H9 (cell line): Measurements from ENCODE around the gene TIAM2. TPM values are rescaled to one million over a fixed set of nuclear protein-coding genes. Genes with fewer than 3 reads are reported as not detected.

Experiments
- DNase-seq: peaks from one replicate; pipeline ENCODE4 v3.0.0-alpha.2; 2017
- H2AFZ ChIP-seq: one replicate; pipeline ENCODE4 v1.6.1; 2013; ENCODE audit warnings: mild to moderate bottlenecking, low read length, control low read depth, moderate library complexity
- H2AK5ac ChIP-seq: 2 replicates; pipeline ENCODE4 v1.6.1; 2013; ENCODE audit warnings: low read length, control low read depth, mixed read lengths; ENCODE audit not compliant: insufficient read length
- H2BK120ac ChIP-seq: one replicate; pipeline ENCODE4 v1.6.1; 2013; ENCODE audit warnings: low read depth, mild to moderate bottlenecking, low read length, control low read depth, inconsistent platforms; ENCODE audit not compliant: poor library complexity, severe bottlenecking
- H2BK12ac ChIP-seq: 2 replicates; pipeline ENCODE4 v1.6.1; 2013; ENCODE audit warnings: low read length, control low read depth, mixed read lengths, low read depth; ENCODE audit not compliant: insufficient read length
- H2BK15ac ChIP-seq: 2 replicates; pipeline ENCODE4 v1.6.1; 2013; ENCODE audit warnings: low read depth, low read length, control low read depth
- H2BK20ac ChIP-seq: one replicate; pipeline ENCODE4 v1.6.1; 2013; ENCODE audit warnings: low read depth, mild to moderate bottlenecking, low read length, control low read depth, inconsistent platforms; ENCODE audit not compliant: poor library complexity, severe bottlenecking
- H2BK5ac ChIP-seq: 2 replicates; pipeline ENCODE4 v1.6.1; 2013; ENCODE audit warnings: low read length, control low read depth, mixed read lengths; ENCODE audit not compliant: insufficient read length
- H3K14ac ChIP-seq: 2 replicates; pipeline ENCODE4 v1.6.1; 2013; ENCODE audit warnings: low read length, control low read depth; ENCODE audit not compliant: insufficient read depth
- H3K18ac ChIP-seq: 2 replicates; pipeline ENCODE4 v1.6.1; 2013; ENCODE audit warnings: low read depth, mild to moderate bottlenecking, mixed read lengths, low read length, control low read depth; ENCODE audit not compliant: insufficient read length
- H3K23ac ChIP-seq: 2 replicates; pipeline ENCODE4 v1.6.1; 2013; ENCODE audit warnings: low read length, control low read depth, mixed read lengths, low read depth; ENCODE audit not compliant: insufficient read length
- H3K23me2 ChIP-seq: 2 replicates; pipeline ENCODE4 v1.6.1; 2013; ENCODE audit warnings: low read depth, mild to moderate bottlenecking, mixed read lengths, low read length, control low read depth; ENCODE audit not compliant: insufficient read length, poor library complexity, severe bottlenecking
- H3K27ac ChIP-seq: 2 replicates; pipeline ENCODE4 v1.5.1; 2013; ENCODE audit warnings: low read length, control low read depth, mixed read lengths, low read depth; ENCODE audit not compliant: insufficient read length
- H3K27me3 ChIP-seq: 2 replicates; pipeline ENCODE4 v1.6.1; 2013; ENCODE audit warnings: low read length, control low read depth, inconsistent platforms; ENCODE audit not compliant: insufficient read depth
- H3K4ac ChIP-seq: 2 replicates; pipeline ENCODE4 v1.6.1; 2013; ENCODE audit warnings: low read depth, mild to moderate bottlenecking, control low read depth, inconsistent platforms, low read length, moderate library complexity
- H3K4me1 ChIP-seq: 2 replicates; pipeline ENCODE4 v1.6.1; 2013; ENCODE audit warnings: low read length, control low read depth, inconsistent platforms; ENCODE audit not compliant: insufficient read depth
- H3K4me2 ChIP-seq: 2 replicates; pipeline ENCODE4 v1.6.1; 2013; ENCODE audit warnings: low read length, control low read depth, mixed read lengths; ENCODE audit not compliant: insufficient read length, insufficient read depth
- H3K56ac ChIP-seq: 2 replicates; pipeline ENCODE4 v1.6.1; 2013; ENCODE audit warnings: low read depth, mild to moderate bottlenecking, mixed read lengths, low read length, control low read depth; ENCODE audit not compliant: insufficient read length
- H3K79me1 ChIP-seq: 2 replicates; pipeline ENCODE4 v1.6.1; 2013; ENCODE audit warnings: low read depth, mild to moderate bottlenecking, moderate library complexity, low read length, control low read depth, inconsistent platforms; ENCODE audit not compliant: insufficient read depth, poor library complexity, severe bottlenecking
- H3K79me2 ChIP-seq: 2 replicates; pipeline ENCODE4 v1.6.1; 2013; ENCODE audit warnings: low read length, control low read depth, inconsistent platforms; ENCODE audit not compliant: insufficient read depth
- H3K9ac ChIP-seq: 2 replicates; pipeline ENCODE4 v1.6.1; 2013; ENCODE audit warnings: low read length, control low read depth, mixed read lengths; ENCODE audit not compliant: insufficient read length; ENCODE audit errors: extremely low read depth
- H3K9me3 ChIP-seq: one replicate; pipeline ENCODE4 v1.6.1; 2013; ENCODE audit warnings: low read depth, low read length, inconsistent platforms; ENCODE audit not compliant: control insufficient read depth
- H3T11ph ChIP-seq: one replicate; pipeline ENCODE4 v1.6.1; 2013; ENCODE audit warnings: mild to moderate bottlenecking, low read length, control low read depth, inconsistent platforms
- H4K20me1 ChIP-seq: one replicate; pipeline ENCODE4 v1.6.1; 2013; ENCODE audit not compliant: control insufficient read depth, insufficient read length, insufficient read depth
- H4K5ac ChIP-seq: 2 replicates; pipeline ENCODE4 v1.6.1; 2013; ENCODE audit warnings: low read depth, mild to moderate bottlenecking, mixed read lengths, low read length, control low read depth; ENCODE audit not compliant: insufficient read length
- H4K8ac ChIP-seq: replicated peaks from 2 replicates; pipeline ENCODE4 v1.6.1; 2013; ENCODE audit warnings: low read length, control low read depth, mixed read lengths, low read depth; ENCODE audit not compliant: insufficient read length
- H4K91ac ChIP-seq: 2 replicates; pipeline ENCODE4 v1.6.1; 2013; ENCODE audit warnings: low read depth, mild to moderate bottlenecking, moderate library complexity, mixed read lengths, low read length, control low read depth; ENCODE audit not compliant: insufficient read length
- H3K27ac Mint-ChIP-seq, 3 experiments: 2 replicates in 2 of 3; 3 replicates in 1 of 3; pipeline ENCODE4 v1.8.0; 2020 to 2021; ENCODE audit warnings: mixed read lengths in 3 of 3, mild to moderate bottlenecking in 1 of 3, moderate library complexity in 1 of 3
- H3K27me3 Mint-ChIP-seq: 2 replicates; pipeline ENCODE4 v1.8.0; 2021; ENCODE audit warnings: low read depth, mild to moderate bottlenecking, moderate library complexity, mixed read lengths
- H3K36me3 Mint-ChIP-seq, 3 experiments: 2 replicates in 2 of 3; 3 replicates in 1 of 3; pipeline ENCODE4 v1.8.0; 2020 to 2021; ENCODE audit warnings: low read depth in 3 of 3, mixed read lengths in 3 of 3; ENCODE audit not compliant: insufficient read depth in 1 of 3
- H3K4me1 Mint-ChIP-seq, 2 experiments: 2 replicates each; pipeline ENCODE4 v1.8.0; 2020; ENCODE audit warnings: mixed read lengths in 2 of 2
- H3K4me3 Mint-ChIP-seq, 2 experiments: 2 replicates in 1 of 2; 3 replicates in 1 of 2; pipeline ENCODE4 v1.8.0; 2020 to 2021; ENCODE audit warnings: mild to moderate bottlenecking in 2 of 2, mixed read lengths in 2 of 2, moderate library complexity in 1 of 2
- H3K9me3 Mint-ChIP-seq, 2 experiments: 2 replicates in 1 of 2; 3 replicates in 1 of 2; pipeline ENCODE4 v1.8.0; 2020; ENCODE audit warnings: mild to moderate bottlenecking in 2 of 2, mixed read lengths in 2 of 2, moderate library complexity in 1 of 2
- WGBS: extraction: QIAGEN DNeasy Blood & Tissue Kit; methylation state at CpG from one replicate; pipeline ENCODE4 v1.1.7; 2013; ENCODE audit warnings: missing lambda C conversion rate, low lambda C conversion rate, mixed read lengths; ENCODE audit not compliant: insufficient read length; ENCODE audit errors: extremely low coverage; 5-methylcytosine and 5-hydroxymethylcytosine counted together
- total RNA-seq: library from RNA; stranded (reverse); gene quantifications from 2 replicates; pipeline ENCODE4 v1.2.1, GENCODE V29; 2021
- TF ChIP-seq, protein P1 (sequence below): fragments of 200-600 bp; sonication (generic); conservative IDR thresholded peaks from 3 replicates; pipeline ENCODE4 v1.8.0; 2021; ENCODE audit warnings: antibody characterized with exemption, mild to moderate bottlenecking

The TIAM2 gene
- total RNA-seq, 1 experiment from 2014 or later, result 6.3 TPM

DNA sequence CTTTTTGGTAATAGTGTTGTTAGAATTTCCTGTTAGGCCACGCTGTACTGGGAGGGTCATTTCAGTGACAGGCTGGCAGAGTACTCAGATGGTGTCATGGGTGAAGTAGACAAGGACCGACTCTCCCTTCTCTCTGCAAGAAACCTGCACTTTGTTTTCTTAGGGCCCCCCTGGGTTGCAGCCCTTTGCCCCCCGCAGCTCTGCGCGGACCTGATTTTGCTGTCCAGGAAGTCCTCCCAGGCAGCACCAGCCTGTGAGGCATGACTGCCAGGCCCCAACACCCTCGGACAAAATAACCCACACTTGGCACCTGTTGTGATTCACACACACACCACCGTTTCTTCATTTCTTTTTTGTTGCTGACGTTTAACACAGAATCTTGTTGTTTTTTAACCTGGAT, 246.9 kb downstream of the TIAM2 start:
- Histone ChIP-seq H3T11ph (no peak overlapping the region), H3K27me3 (no peaks in the 10 kb centered on the region), H3K9me3 (peaks cover 12% of the 10 kb centered on the region), H3K79me1 (no peaks in the 10 kb centered on the region), H3K23me2 (no peaks in the 10 kb centered on the region), H3K4me2 (no peak overlapping the region), H2BK12ac (no peak overlapping the region), H3K23ac (no peak overlapping the region), H3K9ac (no peak overlapping the region), H2BK5ac (no peak overlapping the region), H3K56ac (no peak overlapping the region), H3K4ac (no peak overlapping the region), H3K27ac (no peak overlapping the region), H2BK15ac (no peak overlapping the region), H3K18ac (no peak overlapping the region), H3K4me1 (no peaks in the 10 kb centered on the region), H2AFZ (no peak overlapping the region), H4K91ac (no peak overlapping the region), H4K20me1 (no peaks in the 10 kb centered on the region), H4K8ac (no peak overlapping the region), H3K14ac (no peak overlapping the region), H4K5ac (no peak overlapping the region), H2BK20ac (no peak overlapping the region), H2AK5ac (no peak overlapping the region), H2BK120ac (no peak overlapping the region), H3K79me2 (no peaks in the 10 kb centered on the region)
- no peaks in the 10 kb centered on the region for H3K4me1 Mint-ChIP-seq
- peaks cover 4% of the 10 kb centered on the region; the same call in 1 of the 2 replicates for H3K27me3 Mint-ChIP-seq
- TF ChIP-seq, protein P1, sequence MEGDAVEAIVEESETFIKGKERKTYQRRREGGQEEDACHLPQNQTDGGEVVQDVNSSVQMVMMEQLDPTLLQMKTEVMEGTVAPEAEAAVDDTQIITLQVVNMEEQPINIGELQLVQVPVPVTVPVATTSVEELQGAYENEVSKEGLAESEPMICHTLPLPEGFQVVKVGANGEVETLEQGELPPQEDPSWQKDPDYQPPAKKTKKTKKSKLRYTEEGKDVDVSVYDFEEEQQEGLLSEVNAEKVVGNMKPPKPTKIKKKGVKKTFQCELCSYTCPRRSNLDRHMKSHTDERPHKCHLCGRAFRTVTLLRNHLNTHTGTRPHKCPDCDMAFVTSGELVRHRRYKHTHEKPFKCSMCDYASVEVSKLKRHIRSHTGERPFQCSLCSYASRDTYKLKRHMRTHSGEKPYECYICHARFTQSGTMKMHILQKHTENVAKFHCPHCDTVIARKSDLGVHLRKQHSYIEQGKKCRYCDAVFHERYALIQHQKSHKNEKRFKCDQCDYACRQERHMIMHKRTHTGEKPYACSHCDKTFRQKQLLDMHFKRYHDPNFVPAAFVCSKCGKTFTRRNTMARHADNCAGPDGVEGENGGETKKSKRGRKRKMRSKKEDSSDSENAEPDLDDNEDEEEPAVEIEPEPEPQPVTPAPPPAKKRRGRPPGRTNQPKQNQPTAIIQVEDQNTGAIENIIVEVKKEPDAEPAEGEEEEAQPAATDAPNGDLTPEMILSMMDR, result no peak
- no CpG with 5 or more reads among the region's 8 CpGs for WGBS
- DNase-seq, result no peak
- H3K9me3 Mint-ChIP-seq, result peaks cover 21 to 33% of the 10 kb centered on the region in 2 experiments
- no peak overlapping the region for H3K27ac Mint-ChIP-seq
- H3K36me3 Mint-ChIP-seq, result peaks cover 36 to 82% (median 61%) of the 10 kb centered on the region in 3 experiments
- no peak overlapping the region for H3K4me3 Mint-ChIP-seq
